Natural killer cell (primary cell): ENCODE measurements around the gene ARHGEF16. TPM values are rescaled to one million over a fixed set of nuclear protein-coding genes. Genes with fewer than 3 reads are reported as not detected.

Source experiments
- ATAC-seq, 3 donors: fragments of 150-1000 bp in 2 of 3; fragments of 200-7000 bp in 1 of 3; cut with Tn5 transposase; 1 replicate in 1 of 3; 2 replicates in 2 of 3; pipeline ENCODE4 v1.10.0; 2021; ENCODE audit warnings: mild to moderate bottlenecking in 2 of 3, moderate library complexity in 2 of 3
- DNase-seq, 2 donors: peaks; one replicate each; pipeline versions ENCODE4 v3.0.0 to v3.0.0-alpha.2; 2013 to 2021; ENCODE audit warnings: mixed read lengths in 1 of 2
- H3K27ac ChIP-seq: one replicate; pipeline ENCODE4 v1.5.1; 2013; ENCODE audit warnings: mild to moderate bottlenecking, low read length
- H3K27me3 ChIP-seq: one replicate; pipeline ENCODE4 v1.6.1; 2013; ENCODE audit warnings: low read length; ENCODE audit not compliant: control insufficient read depth, insufficient read depth
- H3K36me3 ChIP-seq: one replicate; pipeline ENCODE4 v1.6.1; 2013; ENCODE audit warnings: low read length; ENCODE audit not compliant: control insufficient read depth, insufficient read depth
- H3K4me1 ChIP-seq: one replicate; pipeline ENCODE4 v1.6.1; 2013; ENCODE audit warnings: low read length; ENCODE audit not compliant: control insufficient read depth, insufficient read depth
- H3K4me3 ChIP-seq: one replicate; pipeline ENCODE4 v1.5.1; 2013; ENCODE audit warnings: low read length
- H3K9me3 ChIP-seq: one replicate; pipeline ENCODE4 v1.6.1; 2013; ENCODE audit warnings: low read length; ENCODE audit not compliant: control insufficient read depth, insufficient read depth
- H3K27ac Mint-ChIP-seq, 2 donors: one replicate each; pipeline ENCODE4 v1.8.0; 2022; ENCODE audit warnings: mild to moderate bottlenecking in 2 of 2, mixed read lengths in 2 of 2, moderate library complexity in 1 of 2
- H3K27me3 Mint-ChIP-seq, 2 donors: one replicate each; pipeline ENCODE4 v1.8.0; 2022; ENCODE audit warnings: low read depth in 2 of 2, mixed read lengths in 2 of 2
- H3K36me3 Mint-ChIP-seq: one replicate; pipeline ENCODE4 v1.8.0; 2022; ENCODE audit warnings: mixed read lengths
- H3K4me1 Mint-ChIP-seq, 2 donors: one replicate each; pipeline ENCODE4 v1.8.0; 2022; ENCODE audit warnings: mixed read lengths in 2 of 2
- H3K4me3 Mint-ChIP-seq: one replicate; pipeline ENCODE4 v1.8.0; 2022; ENCODE audit warnings: mild to moderate bottlenecking, moderate library complexity, mixed read lengths
- H3K9me3 Mint-ChIP-seq, 2 donors: one replicate each; pipeline ENCODE4 v1.8.0; 2022; ENCODE audit warnings: mixed read lengths in 2 of 2
- CTCF ChIP-seq: fragments of 200-600 bp; IDR thresholded peaks from one replicate; pipeline ENCODE4 v1.8.0; 2022; ENCODE audit warnings: antibody characterized with exemption
- WGBS: methylation state at CpG from one replicate; pipeline ENCODE4 v1.1.7; 2013; ENCODE audit warnings: missing lambda C conversion rate; ENCODE audit not compliant: insufficient coverage; 5-methylcytosine and 5-hydroxymethylcytosine counted together
- intact Hi-C: fragments of 100-400 bp; cut with micrococcal nuclease; formaldehyde crosslinking; loops from one replicate; pipeline ENCODE4 v1.14.2; 2022
- total RNA-seq, 4 donors: library from RNA; stranded (reverse); fragments of 120-200 nt in 1 of 4; gene quantifications; one replicate each; pipeline versions ENCODE4 v1.2.3 to v1.2.4, GENCODE V29; 2013 to 2022

ARHGEF16 gene
- total RNA-seq, 3 donors from 2014 or later (not counting 1 experiment from before 2014, with no cell fraction given), result not detected

DNA sequence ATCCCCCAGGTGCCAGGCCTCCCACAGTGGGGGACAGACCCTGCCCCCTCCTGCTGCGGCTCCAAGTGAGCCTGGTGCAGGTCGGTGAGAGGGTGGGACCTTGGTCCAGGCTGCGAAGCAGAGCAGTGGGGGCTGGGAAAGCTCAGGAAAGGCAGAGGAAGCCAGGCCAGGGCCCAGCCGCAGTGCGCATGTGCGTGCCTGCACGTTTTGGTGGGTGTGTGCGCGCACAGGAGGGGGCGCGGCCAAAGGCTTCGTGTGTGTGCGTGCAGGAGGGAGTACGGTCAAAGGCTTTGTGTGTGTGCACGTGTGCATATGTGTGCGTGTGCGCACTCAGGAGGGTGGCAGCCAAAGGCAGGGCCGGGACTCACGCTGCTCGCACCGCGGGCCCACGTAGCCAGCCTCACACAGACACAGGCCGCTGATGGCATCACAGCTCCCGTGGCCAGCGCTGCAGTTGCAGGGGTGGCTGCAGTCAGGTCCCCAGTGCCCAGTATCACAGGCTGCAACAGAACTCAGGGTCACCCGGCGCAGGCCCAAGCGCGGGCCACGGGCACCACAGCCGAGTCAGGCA is 45.9 kb downstream of the ARHGEF16 start:
- 95% methylated on average over 32 of the region's 32 CpGs for WGBS
- Mint-ChIP-seq H3K27me3 (no peaks in the 10 kb centered on the region), H3K9me3 (no peaks in the 10 kb centered on the region), H3K4me3 (no peak overlapping the region), H3K27ac (no peak overlapping the region), H3K36me3 (no peaks in the 10 kb centered on the region), H3K4me1 (no peaks in the 10 kb centered on the region)
- no peak for TF ChIP-seq CTCF
- H3K27ac ChIP-seq, result no peak overlapping the region
- DNase-seq (no peak), ATAC-seq (no peak)
- no peaks in the 10 kb centered on the region for H3K36me3 ChIP-seq
- H3K4me3 ChIP-seq, result no peak overlapping the region
- no peaks in the 10 kb centered on the region for H3K4me1 ChIP-seq
- H3K9me3 ChIP-seq, result no peaks in the 10 kb centered on the region
- intact Hi-C loops, result no loop called here
- H3K27me3 ChIP-seq, result no peaks in the 10 kb centered on the region

DNA sequence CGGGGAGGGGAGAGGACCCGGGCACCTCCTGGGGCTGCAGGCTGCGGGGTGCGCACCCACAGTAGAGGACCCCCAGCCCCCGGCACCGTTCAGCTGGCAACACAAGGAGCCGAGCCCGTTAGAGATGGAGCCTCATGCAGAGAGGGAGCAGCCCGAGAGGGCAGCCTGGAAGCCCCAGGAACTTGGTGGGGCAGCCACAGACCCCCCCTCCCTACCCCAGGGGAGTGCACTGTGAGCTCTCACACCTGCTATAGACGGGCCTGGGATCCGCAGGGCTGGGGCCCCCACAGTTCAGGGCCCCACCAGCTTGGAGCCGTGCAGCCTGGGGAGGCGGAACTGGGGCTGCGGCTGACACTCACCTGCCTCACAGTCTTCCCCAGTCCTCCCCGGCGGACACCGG is 47.0 kb downstream of the ARHGEF16 start:
- H3K4me1 ChIP-seq, result no peaks in the 10 kb centered on the region
- H3K4me1 Mint-ChIP-seq, result no peaks in the 10 kb centered on the region
- no peaks in the 10 kb centered on the region for H3K9me3 Mint-ChIP-seq
- no peak overlapping the region for H3K4me3 ChIP-seq
- H3K36me3 Mint-ChIP-seq, result no peaks in the 10 kb centered on the region
- no peak for DNase-seq
- H3K27me3 Mint-ChIP-seq, result no peaks in the 10 kb centered on the region
- no peak overlapping the region for H3K27ac ChIP-seq
- no peak for ATAC-seq
- no peak for TF ChIP-seq CTCF
- no peak overlapping the region for H3K4me3 Mint-ChIP-seq
- intact Hi-C loops, result no loop called here
- H3K36me3 ChIP-seq, result no peaks in the 10 kb centered on the region
- WGBS, result 92% methylated on average over 17 of the region's 17 CpGs
- no peaks in the 10 kb centered on the region for H3K27me3 ChIP-seq
- no peaks in the 10 kb centered on the region for H3K9me3 ChIP-seq
- H3K27ac Mint-ChIP-seq, result no peak overlapping the region

DNA sequence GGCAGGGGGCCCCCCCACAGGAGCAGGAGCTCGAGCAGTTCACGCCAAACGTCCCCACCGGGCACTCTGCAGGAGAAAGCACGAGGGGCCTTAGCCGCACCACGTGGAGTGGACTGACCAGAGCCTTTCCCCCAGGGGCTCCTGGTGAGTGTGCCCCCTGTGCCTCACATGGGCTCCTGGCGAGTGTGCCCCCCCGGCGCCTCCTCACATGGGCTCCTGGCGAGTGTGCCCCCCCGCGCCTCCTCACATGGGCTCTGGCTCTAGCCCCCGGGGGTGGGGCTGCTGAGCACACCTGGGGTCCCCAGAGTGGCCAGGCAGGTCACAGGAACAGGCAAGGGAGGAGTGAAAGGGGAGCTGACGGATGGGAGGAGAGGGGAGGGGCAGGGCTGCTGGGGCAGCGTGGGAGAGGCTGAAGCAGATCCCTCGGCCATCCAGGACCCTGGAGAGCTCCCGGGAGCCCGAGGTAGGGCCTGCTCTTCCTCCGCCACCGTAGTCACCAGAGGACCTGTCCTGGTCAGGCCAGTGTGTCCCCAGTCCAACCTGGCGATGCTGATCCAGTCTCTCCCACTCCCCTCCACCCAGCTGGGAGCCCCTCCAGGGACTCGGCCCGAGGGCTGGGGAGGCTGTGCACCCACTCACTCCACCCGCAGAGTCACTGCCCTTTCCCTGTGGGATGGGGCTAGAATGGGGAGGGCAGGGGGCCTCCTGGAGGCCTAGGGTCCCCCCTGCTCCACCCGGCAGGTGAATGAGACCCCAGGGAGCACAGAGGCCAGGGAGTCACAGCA is 47.6 kb downstream of the ARHGEF16 start:
- Histone ChIP-seq H3K9me3 (no peaks in the 10 kb centered on the region), H3K4me1 (no peaks in the 10 kb centered on the region), H3K27ac (no peak overlapping the region), H3K27me3 (no peaks in the 10 kb centered on the region), H3K36me3 (no peaks in the 10 kb centered on the region), H3K4me3 (no peak overlapping the region)
- Mint-ChIP-seq H3K27me3 (no peaks in the 10 kb centered on the region), H3K4me1 (no peaks in the 10 kb centered on the region), H3K9me3 (no peaks in the 10 kb centered on the region), H3K27ac (no peak overlapping the region), H3K4me3 (no peak overlapping the region), H3K36me3 (no peaks in the 10 kb centered on the region)
- ATAC-seq, result no peak
- DNase-seq, result peak in 1 of 2 donors; percentile 31
- intact Hi-C loops, result no loop called here
- no peak for TF ChIP-seq CTCF
- WGBS, result 88% methylated on average over 24 of the region's 26 CpGs
